SK-N-MC (cell line): ENCODE data around the gene SARDH.

Source experiments
- DNase-seq: peaks from one replicate; pipeline ENCODE4 v3.0.0-alpha.2; 2011; ENCODE audit warnings: low read depth, low spot score
- H3K27ac ChIP-seq: fragments of 200-600 bp; sonication (generic); 2 replicates; pipeline ENCODE4 v1.5.1; 2016; ENCODE audit warnings: mixed run types
- H3K36me3 ChIP-seq: fragments of 200-600 bp; sonication (generic); 2 replicates; pipeline ENCODE4 v1.6.1; 2017; ENCODE audit warnings: antibody characterized with exemption, low read length, mixed read lengths; ENCODE audit not compliant: insufficient read depth
- H3K4me3 ChIP-seq: fragments of 200-600 bp; sonication (generic); 2 replicates; pipeline ENCODE4 v1.5.1; 2016
- H3K9ac ChIP-seq: fragments of 200-600 bp; sonication (generic); 2 replicates; pipeline ENCODE4 v1.8.0; 2017; ENCODE audit warnings: mixed run types, mixed read lengths; ENCODE audit not compliant: insufficient read length
- H3K9me3 ChIP-seq: fragments of 200-600 bp; sonication (generic); 2 replicates; pipeline ENCODE4 v1.6.1; 2017; ENCODE audit warnings: low read depth, mild to moderate bottlenecking, antibody characterized with exemption, low read length, moderate library complexity, mixed read lengths
- EZH2 ChIP-seq: fragments of 200-600 bp; sonication (generic); IDR thresholded peaks from one replicate; pipeline ENCODE4 v1.6.1; 2017; ENCODE audit warnings: antibody characterized with exemption
- FOXP2 ChIP-seq: optimal IDR thresholded peaks from 2 replicates; pipeline ENCODE3; 2011; ENCODE audit warnings: mild to moderate bottlenecking, moderate library complexity; ENCODE audit not compliant: insufficient read depth; ENCODE audit errors: extremely low read length, control extremely low read depth
- POLR2AphosphoS5 ChIP-seq: IDR thresholded peaks from 2 replicates; pipeline ENCODE4 v1.6.1; 2012; ENCODE audit warnings: mild to moderate bottlenecking, low read depth, low read length, borderline replicate concordance

SARDH gene

DNA sequence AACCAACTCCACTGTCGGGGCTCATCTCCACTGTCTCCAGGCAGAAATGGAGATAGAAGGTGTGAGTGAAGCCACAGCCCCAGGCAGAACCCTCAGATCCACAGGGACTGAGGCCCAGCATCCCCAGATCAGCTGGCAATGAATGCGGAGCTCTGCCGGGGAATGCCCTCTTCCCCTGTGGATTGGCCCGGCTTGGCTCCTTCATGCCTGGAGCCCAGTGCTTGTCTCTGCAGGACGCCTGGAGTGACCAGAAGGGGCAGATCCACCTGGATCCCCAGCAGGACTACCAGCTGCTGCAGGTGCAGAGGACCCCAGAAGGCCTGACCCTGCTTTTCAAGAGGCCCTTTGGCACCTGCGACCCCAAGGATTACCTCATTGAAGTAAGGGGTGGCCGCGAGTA, 98.5 kb downstream of the SARDH start:
- no peaks in the 10 kb centered on the region for H3K36me3 ChIP-seq
- H3K4me3 ChIP-seq: no peak overlapping the region
- no peaks in the 10 kb centered on the region for H3K9me3 ChIP-seq
- H3K9ac ChIP-seq: no peak overlapping the region
- TF ChIP-seq EZH2 (no peak), POLR2AphosphoS5 (no peak)
- DNase-seq: no peak
- no peak overlapping the region for H3K27ac ChIP-seq

DNA sequence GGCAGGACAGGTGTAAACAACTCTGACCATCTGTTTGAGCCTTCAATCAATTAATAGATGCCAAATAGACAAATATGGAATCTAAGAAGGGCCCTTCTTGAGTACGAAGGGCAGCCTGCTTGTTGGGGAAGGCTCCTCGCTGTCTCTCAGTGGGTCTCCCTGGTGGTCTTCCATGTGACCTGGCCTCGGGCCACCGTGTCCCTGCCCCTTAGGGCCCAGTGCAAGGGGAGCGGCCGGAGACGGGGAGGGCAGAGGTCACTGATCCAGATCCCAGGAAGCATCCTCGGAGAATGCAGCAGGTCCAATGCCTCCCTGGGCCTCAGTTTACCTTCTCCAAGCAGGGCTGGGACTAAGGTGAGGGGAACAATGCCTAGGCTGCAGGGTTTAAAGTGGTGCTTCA, 99.4 kb downstream of the SARDH start:
- Histone ChIP-seq H3K4me3 (no peak overlapping the region), H3K27ac (no peak overlapping the region), H3K9me3 (no peaks in the 10 kb centered on the region), H3K36me3 (no peaks in the 10 kb centered on the region), H3K9ac (no peak overlapping the region)
- TF ChIP-seq EZH2 (no peak), FOXP2 (no peak), POLR2AphosphoS5 (no peak)
- DNase-seq: no peak

DNA sequence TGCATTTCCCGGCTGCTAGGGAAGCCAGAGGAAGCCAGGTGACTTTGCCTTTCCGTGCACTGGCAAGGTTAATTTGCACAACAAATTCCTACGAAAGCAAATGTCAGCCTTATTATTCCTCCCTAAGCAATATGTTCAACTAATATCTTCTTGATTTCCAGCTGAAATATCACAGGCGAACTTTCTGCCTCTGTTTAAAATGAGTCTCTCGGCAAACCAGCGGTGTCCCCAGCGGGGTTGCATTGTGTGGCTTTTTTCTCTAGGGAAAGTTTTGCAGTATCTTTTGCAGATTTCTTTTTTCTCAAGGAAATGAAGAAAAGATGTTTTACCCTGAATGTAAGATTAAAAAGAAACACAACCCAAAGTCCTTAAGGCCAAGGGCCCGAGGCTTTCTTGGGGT, 100.1 kb downstream of the SARDH start:
- H3K27ac ChIP-seq: no peak overlapping the region
- TF ChIP-seq POLR2AphosphoS5 (no peak), EZH2 (no peak), FOXP2 (no peak)
- peak overlapping the region; percentile 17 for H3K9ac ChIP-seq
- no peaks in the 10 kb centered on the region for H3K9me3 ChIP-seq
- H3K4me3 ChIP-seq: no peak overlapping the region
- H3K36me3 ChIP-seq: no peaks in the 10 kb centered on the region
- DNase-seq: peak; percentile 53

DNA sequence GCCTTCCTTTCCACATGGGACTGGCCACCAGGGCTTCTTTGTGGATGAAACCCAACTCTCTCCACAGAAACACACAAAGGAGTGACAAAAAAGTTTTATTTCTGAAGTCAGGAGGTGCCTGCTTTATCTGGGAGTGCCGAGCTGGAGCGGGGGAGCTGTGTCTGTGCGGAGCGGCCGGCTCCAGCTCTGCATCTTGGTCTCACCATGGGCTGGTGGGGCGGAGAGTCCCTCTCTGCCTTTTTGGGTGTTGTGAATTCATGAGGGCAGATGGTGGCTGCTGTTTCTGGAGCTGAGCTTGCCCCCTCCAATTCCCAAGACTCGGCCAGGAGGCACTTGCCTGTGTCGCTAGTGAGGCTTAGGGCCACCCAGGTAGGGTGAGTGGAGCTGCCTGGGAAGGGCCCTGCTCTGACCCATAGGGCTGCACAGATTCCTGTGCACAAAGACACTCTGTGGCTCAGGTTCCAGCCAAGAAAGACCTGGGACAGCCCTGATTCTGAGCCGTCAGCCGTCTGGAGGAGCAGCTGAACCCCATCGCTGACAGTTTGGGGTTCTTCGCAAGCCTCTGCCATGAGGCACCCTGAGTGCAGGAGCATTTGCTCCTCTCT, 100.6 kb downstream of the SARDH start:
- H3K36me3 ChIP-seq: no peaks in the 10 kb centered on the region
- TF ChIP-seq EZH2: no peak
- no peak for TF ChIP-seq FOXP2
- TF ChIP-seq POLR2AphosphoS5: no peak
- H3K9ac ChIP-seq: no peak overlapping the region
- H3K4me3 ChIP-seq: no peak overlapping the region
- no peaks in the 10 kb centered on the region for H3K9me3 ChIP-seq
- no peak for DNase-seq
- H3K27ac ChIP-seq: no peak overlapping the region

DNA sequence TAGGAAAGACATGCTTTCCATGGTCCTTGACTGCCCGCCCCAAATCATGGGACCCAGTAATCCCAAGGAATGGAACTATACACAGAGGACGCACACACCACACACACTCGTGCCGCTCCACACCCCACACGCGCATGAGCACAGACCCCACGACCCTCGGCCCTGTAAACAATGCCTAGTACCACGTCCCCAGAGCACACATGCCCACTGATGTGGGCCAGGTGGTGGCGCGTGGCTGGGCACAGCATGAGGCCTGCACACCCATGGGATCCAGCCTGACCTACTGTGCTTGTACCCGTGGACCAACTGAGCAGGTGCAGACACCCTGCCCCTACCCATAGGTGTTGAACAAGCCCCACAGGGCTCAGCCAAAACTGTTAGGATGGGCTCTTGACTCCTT, 101.2 kb downstream of the SARDH start:
- no peak for TF ChIP-seq EZH2
- H3K27ac ChIP-seq: no peak overlapping the region
- no peaks in the 10 kb centered on the region for H3K36me3 ChIP-seq
- no peak overlapping the region for H3K9ac ChIP-seq
- H3K4me3 ChIP-seq: no peak overlapping the region
- no peak for DNase-seq
- H3K9me3 ChIP-seq: no peaks in the 10 kb centered on the region

DNA sequence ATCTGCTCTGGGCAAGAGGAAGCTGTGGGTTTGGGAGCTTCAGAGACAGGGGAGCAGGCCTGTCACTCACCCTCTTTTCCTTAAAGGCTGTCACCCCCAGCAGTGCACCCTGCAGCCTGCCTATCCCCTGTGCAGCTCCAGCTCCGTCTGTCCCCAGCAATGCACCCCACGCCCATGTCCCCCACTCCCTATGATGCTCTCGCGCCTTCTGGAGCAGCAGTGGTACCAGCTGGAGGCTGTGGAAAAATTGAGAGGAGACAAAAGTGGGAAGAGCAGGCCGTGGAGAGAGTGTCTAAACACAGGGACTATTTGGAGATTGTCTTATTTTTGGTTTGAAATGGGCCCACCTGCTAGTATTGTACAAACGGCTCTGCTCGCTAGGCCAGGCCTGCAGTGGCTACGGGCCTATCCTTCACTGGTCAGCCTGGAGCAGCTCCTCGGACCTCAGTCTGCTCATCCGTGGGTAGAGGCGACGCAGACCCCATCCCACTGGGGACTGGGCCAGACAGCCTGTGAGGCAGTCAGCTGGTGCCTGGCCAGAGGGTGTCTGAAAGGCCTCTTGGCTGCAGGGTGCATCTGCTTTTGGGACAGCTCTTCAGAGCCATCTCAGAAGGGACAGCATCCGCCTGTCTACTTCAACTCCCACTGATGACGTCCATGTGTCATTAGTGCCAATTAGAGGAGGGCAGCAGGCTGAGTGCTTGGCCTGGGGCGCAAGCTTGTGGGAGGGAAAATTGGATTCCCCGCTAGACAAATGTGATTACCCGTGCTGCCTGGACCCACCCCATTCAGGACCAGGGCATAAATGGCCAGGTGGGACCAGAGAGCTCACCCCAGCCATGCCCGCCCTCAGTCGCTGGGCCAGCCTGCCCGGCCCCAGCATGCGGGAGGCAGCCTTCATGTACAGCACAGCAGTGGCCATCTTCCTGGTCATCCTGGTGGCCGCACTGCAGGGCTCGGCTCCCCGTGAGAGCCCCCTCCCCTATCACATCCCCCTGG, 102.3 kb downstream of the SARDH start, which contains the start of gene DBH:
TSS of gene DBH (plus strand) at position 831 of the 999 bp plus-strand sequence. CDS start at position 840, 9 bp downstream.
- no peak within 1 kb of the TSS for H3K27ac ChIP-seq
- no peak for TF ChIP-seq FOXP2
- TF ChIP-seq POLR2AphosphoS5: no peak
- no peak for TF ChIP-seq EZH2
- H3K9ac ChIP-seq: no peak within 1 kb of the TSS
- no peaks in the 10 kb centered on the region for H3K9me3 ChIP-seq
- no peak for DNase-seq
- no peak within 1 kb of the TSS for H3K4me3 ChIP-seq
- H3K36me3 ChIP-seq: no peaks in the 10 kb centered on the region

DNA sequence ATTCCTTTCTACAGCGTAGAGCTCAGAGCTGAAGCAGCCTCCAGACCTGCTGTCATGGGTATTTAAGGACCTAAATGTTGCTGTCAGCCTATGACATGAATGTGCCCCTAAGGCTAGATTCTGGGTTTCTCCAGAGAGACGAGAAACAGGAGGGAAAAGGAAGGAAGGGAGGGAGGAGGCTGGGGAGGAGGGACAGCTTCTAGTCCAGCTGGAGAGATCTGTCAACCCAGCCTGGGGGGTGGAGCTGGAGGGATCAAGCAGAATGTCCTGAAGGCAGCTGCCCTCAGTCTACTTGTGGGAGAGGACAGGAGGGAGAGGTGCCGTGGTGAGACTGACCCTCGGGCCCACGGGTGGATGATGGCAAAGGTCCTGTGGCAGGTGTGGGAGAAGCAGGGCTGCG, 103.1 kb downstream of the SARDH start:
- Histone ChIP-seq H3K9me3 (no peaks in the 10 kb centered on the region), H3K36me3 (no peaks in the 10 kb centered on the region), H3K4me3 (no peak overlapping the region), H3K9ac (no peak overlapping the region), H3K27ac (no peak overlapping the region)
- no peak for TF ChIP-seq FOXP2
- TF ChIP-seq POLR2AphosphoS5: no peak
- TF ChIP-seq EZH2: no peak
- no peak for DNase-seq

DNA sequence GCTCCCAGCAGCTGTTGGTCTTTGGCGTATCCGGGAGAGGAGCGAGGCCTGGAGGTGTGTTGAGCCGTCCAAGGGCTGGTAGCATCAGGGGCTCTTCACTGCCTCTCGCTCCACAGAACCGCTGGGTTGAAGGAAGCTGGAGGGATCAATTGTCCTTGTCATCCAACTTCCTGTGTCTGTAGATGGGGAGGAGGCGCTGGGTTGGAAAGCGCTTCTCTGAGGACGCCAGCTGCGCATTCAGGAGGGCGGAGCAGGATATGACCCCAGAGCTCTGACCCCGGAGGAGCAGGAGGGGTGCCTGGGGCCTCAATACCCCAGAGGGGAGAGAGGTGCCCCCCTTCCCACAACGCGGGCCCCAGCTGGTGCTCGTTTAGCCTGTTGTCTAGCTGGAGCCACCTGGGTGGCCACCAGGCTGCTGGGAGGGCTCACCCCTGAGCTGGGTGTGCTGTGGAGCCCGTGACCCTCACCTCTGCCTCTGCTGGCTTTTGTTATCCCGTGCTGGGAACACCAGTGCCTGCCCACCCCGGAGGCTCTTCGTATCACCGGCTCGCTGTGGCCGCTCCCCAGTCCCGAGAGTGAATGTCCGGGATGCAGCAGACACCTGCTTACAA, 104.0 kb downstream of the SARDH start:
- Histone ChIP-seq H3K9ac (no peak overlapping the region), H3K27ac (no peak overlapping the region), H3K9me3 (no peaks in the 10 kb centered on the region), H3K4me3 (no peak overlapping the region), H3K36me3 (no peaks in the 10 kb centered on the region)
- no peak for DNase-seq
- TF ChIP-seq POLR2AphosphoS5 (no peak), FOXP2 (no peak), EZH2 (no peak)
